ENCODE results near the gene TTC27.

- no peak for TF ChIP-seq TAF1 (conservative IDR thresholded peaks at IDR 0.05)
- TF ChIP-seq ZBTB33 (IDR thresholded peaks at IDR 0.05), result no peak
- TF ChIP-seq CTCF (IDR thresholded peaks at IDR 0.05; ENCODE audit: low read depth, low read length, missing input control), result no peak
- no peak for TF ChIP-seq REST (IDR thresholded peaks at IDR 0.05)
These were observed 68.6 kb downstream of the TTC27 start for GRCh38 chr2:32696439-32696838.

All from liver (tissue), 3 donors.